Activated CD8-positive, alpha-beta T cell treated with anti-CD3 and anti-CD28 coated beads, Interleukin-2, amount 10 ng/mL, durations not matched to agents 7 days and 5 days (primary cell): ENCODE measurements around the gene COL15A1. TPM values are rescaled to one million over a fixed set of nuclear protein-coding genes. Genes with fewer than 3 reads are reported as not detected.

Experiments used
- ATAC-seq: fragments of 150-1000 bp; cut with Tn5 transposase; one replicate; pipeline ENCODE4 v1.10.0; 2021; ENCODE audit warnings: moderate library complexity
- CTCF ChIA-PET: fragments of 350-600 bp; sonication (Branson Sonifier 250); formaldehyde crosslinking; loops from one replicate; lab custom pipeline; 2021; ENCODE audit warnings: antibody characterized with exemption; lab: Charles Lee
- POLR2A ChIA-PET: fragments of 350-600 bp; sonication (Branson Sonifier 250); formaldehyde crosslinking; loops from one replicate; lab custom pipeline; 2021; ENCODE audit warnings: antibody characterized with exemption; lab: Charles Lee
- DNase-seq: peaks from one replicate; pipeline ENCODE4 v3.0.0-alpha.2; 2020
- H3K27ac Mint-ChIP-seq: one replicate; pipeline ENCODE4 v1.8.0; 2021; ENCODE audit warnings: mild to moderate bottlenecking, mixed read lengths
- H3K27me3 Mint-ChIP-seq: one replicate; pipeline ENCODE4 v1.8.0; 2021; ENCODE audit warnings: low read depth, mixed read lengths
- H3K36me3 Mint-ChIP-seq: one replicate; pipeline ENCODE4 v1.8.0; 2021; ENCODE audit warnings: low read depth, mixed read lengths
- H3K4me1 Mint-ChIP-seq: one replicate; pipeline ENCODE4 v1.8.0; 2021; ENCODE audit warnings: low read depth, mixed read lengths
- H3K4me3 Mint-ChIP-seq: one replicate; pipeline ENCODE4 v1.8.0; 2021; ENCODE audit warnings: mild to moderate bottlenecking, mixed read lengths
- H3K9me3 Mint-ChIP-seq: one replicate; pipeline ENCODE4 v1.8.0; 2022; ENCODE audit warnings: mixed read lengths; ENCODE audit not compliant: insufficient read depth
- total RNA-seq, 2 experiments: library from RNA; stranded (reverse); gene quantifications; one replicate each; pipeline ENCODE4 v1.2.3, GENCODE V29; 2021

Gene COL15A1
- total RNA-seq, 2 experiments from 2014 or later, result 0.37 to 0.76 TPM

DNA sequence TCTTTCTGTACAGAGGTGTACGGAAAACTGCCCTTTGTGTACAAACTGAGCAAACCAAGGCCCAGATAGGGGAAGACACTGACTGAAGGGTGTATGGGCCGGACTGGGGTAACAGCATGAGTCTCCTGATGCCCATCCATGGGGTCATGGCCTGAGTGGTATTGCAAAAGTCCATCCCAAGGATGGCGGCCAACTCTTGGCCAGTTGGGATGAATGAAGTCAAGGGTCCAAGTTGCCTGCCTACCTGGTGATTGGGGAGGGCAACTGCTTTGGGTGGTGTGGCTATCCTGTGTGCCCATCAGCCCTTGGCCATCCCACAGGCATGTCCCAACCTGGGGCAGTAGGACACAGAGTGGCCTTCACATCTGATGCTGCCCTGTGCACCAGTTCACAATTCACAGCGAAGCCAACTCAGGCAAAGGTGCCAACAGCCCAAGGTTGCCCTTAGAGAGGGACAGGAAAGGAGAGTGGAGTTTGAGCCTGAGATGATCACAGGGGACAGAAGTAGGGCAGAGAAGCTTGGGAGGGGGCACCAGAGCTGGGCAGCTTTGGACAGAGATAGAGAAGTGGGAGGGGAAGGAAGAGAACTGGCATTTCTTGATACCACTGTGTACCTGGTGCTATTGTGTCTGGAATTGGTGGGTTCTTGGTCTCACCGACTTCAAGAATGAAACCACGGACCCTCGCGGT, 46.6 kb downstream of the COL15A1 start:
- Mint-ChIP-seq H3K4me1 (no peaks in the 10 kb centered on the region), H3K4me3 (no peak overlapping the region), H3K27me3 (peaks cover 3% of the 10 kb centered on the region), H3K27ac (no peak overlapping the region), H3K9me3 (no peaks in the 10 kb centered on the region), H3K36me3 (no peaks in the 10 kb centered on the region)
- DNase-seq, result no peak
- CTCF ChIA-PET, result interaction anchor here (1.4 to 2.2 kb wide), 5 partner anchors 8 to 151 kb away, joined by 3 to 14 read pairs (median 8); no protein-coding TSS in a partner anchor
- ATAC-seq, result no peak
- POLR2A ChIA-PET, result no interaction called here

DNA sequence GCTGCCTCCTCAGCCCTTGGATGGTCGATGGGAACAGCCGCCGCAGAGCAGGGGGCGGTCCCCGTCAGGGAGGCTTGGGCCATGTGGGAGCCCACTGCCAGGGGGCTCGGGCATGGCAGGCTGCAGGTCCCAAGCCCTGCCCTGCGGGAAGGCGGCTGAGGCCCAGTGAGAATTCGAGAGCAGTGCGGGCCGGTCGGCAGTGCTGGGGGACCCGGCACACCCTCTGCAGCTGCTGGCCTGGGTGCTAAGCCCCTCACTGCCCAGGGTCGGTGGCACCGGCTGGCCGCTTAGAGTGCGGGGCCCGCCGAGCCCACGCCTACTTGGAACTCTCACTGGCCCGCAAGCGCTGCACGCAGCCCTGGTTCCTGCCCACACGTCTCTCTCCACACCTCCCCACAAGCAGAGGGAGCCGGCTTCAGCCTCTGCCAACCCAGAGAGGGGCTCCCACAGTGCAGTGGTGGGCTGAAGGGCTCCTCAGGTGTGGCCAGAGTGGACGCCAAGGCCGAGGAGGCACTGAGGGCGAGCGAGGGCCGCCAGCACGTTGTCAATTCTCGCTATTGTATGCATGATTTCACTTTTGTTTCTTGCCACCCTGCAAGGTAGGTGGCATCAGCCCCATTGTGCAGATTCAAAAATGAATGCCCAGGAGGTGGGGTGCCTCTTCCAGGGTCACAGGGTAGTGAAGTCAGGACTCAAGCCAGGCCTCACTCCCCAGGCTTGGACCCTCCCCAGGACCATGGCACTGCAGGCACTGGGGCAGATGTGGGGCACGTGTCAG, 48.6 kb downstream of the COL15A1 start:
- no peak for ATAC-seq
- Mint-ChIP-seq H3K4me3 (no peak overlapping the region), H3K4me1 (no peaks in the 10 kb centered on the region), H3K9me3 (no peaks in the 10 kb centered on the region), H3K27ac (no peak overlapping the region), H3K36me3 (no peaks in the 10 kb centered on the region), H3K27me3 (peaks cover 17% of the 10 kb centered on the region)
- ChIA-PET CTCF (interaction anchor here (1.2 to 11.3 kb wide), 5 partner anchors 17 to 156 kb away, joined by 3 to 246 read pairs (median 6); no protein-coding TSS in a partner anchor), POLR2A (interaction anchor here (0.6 kb wide), 1 partner anchor 282 kb away, joined by 3 read pairs; no protein-coding TSS in a partner anchor)
- no peak for DNase-seq

DNA sequence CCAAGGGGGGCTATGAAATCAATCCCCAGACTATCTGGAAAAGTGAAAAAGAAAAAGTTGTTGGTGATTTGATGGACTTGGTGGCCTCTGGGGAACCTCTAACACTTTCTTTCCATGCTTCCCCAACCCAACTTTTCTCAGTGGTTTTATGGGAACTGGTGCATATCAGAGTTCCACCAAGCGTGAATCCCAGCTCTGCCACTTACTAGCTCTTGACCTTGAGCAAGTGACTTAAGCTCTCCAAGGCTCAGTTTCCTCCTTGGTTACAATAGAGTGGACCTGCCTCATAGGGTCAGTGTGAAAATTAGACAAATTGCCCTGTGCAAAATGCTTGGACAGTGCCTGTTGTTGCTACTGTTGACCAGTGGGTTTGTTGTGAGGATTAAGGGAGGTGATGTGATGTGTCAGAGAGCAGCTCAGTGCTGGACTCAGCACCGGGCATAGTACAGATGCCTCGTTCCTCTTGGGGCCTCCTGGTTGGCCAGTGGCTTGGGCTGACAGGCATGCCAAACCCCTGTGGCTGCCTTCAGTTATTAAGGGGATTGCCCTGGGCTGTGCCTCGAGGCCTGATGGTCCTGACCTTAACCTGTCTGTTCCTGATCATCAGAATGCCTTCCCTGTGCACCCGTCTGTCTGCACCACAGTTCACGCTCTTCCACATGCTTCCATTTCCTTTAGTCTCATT, 49.3 kb downstream of the COL15A1 start:
- ChIA-PET POLR2A (no interaction called here), CTCF (interaction anchor here (0.7 to 11.3 kb wide), 4 partner anchors 10 to 161 kb away, joined by 3 to 246 read pairs (median 4); no protein-coding TSS in a partner anchor)
- H3K4me3 Mint-ChIP-seq, result no peak overlapping the region
- no peaks in the 10 kb centered on the region for H3K4me1 Mint-ChIP-seq
- ATAC-seq (no peak), DNase-seq (no peak)
- H3K36me3 Mint-ChIP-seq, result no peaks in the 10 kb centered on the region
- H3K9me3 Mint-ChIP-seq, result no peaks in the 10 kb centered on the region
- no peak overlapping the region for H3K27ac Mint-ChIP-seq
- H3K27me3 Mint-ChIP-seq, result peaks cover 18% of the 10 kb centered on the region

DNA sequence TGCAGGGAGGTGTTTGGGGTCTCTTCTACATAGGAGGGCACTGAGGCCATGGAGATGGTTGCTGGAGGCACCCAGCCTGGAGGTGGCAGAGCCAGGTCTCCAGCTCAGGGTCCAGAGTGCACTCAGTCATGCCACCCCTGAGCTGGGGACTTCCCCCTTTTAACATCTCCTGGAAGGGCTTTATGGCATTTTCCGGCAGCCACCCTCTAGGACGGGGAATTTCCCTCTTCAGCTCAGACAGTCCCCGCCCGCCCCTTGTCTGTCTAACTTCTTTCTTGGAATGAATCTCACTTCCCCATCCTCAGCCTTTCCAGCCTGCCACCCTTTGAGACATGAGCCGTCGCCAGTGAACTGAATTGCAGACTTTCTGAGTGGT, 49.9 kb downstream of the COL15A1 start:
- Mint-ChIP-seq H3K27me3 (peaks cover 24% of the 10 kb centered on the region), H3K27ac (no peak overlapping the region), H3K36me3 (no peaks in the 10 kb centered on the region), H3K4me1 (no peaks in the 10 kb centered on the region), H3K9me3 (no peaks in the 10 kb centered on the region), H3K4me3 (no peak overlapping the region)
- POLR2A ChIA-PET, result no interaction called here
- CTCF ChIA-PET, result interaction anchor here (0.7 to 11.3 kb wide), 6 partner anchors 9 to 161 kb away, joined by 3 to 246 read pairs (median 6); no protein-coding TSS in a partner anchor
- ATAC-seq, result no peak
- no peak for DNase-seq

DNA sequence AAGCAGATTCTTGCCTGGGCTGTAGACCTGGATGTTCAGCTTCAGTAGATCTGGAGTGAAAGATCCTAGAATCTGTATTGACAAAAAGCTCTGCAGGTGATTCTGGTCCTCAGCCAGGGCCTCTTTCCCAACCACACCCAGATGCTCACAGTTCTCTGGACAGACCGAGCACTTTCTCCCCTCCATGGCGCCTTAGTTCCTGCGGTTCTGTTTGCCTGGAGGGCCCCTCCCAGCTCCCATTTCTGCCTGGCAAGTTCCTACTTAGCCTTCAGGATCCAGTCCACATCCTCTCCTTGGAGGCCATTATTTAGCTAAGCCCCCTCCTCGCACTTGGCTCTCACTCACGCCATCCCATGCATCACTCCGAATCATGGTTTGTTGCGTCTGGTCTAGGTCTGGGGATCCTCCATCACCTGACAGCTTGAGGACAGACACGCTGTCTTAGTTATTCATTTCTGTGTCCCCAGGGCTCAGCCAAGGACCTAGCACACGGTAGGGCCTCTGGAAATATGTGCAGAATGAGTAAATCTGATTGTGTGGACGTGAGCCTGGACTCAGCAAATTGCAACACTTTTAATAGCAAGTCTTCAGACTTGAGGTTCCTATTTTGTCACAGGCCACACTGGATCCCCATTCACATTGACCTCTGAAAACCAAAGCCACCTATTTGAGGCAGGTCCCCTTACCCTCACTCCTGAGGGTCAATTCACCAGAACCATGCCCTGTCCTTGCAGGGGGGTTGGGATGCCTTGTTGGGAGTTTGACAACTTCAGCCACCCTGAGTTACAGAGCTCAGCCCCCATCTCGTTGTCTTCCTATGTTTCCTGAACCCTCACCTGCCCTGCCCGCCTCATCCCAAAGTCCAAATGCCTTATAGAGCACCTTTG, 50.7 kb downstream of the COL15A1 start:
- H3K27ac Mint-ChIP-seq, result no peak overlapping the region
- DNase-seq (no peak), ATAC-seq (no peak)
- ChIA-PET CTCF (interaction anchor here (0.7 to 11.3 kb wide), 8 partner anchors 8 to 160 kb away, joined by 3 to 246 read pairs (median 6); no protein-coding TSS in a partner anchor), POLR2A (interaction anchor here (0.6 kb wide), 1 partner anchor 151 kb away, joined by 3 read pairs; no protein-coding TSS in a partner anchor)
- no peaks in the 10 kb centered on the region for H3K36me3 Mint-ChIP-seq
- peaks cover 3% of the 10 kb centered on the region for H3K4me1 Mint-ChIP-seq
- peaks cover 25% of the 10 kb centered on the region for H3K27me3 Mint-ChIP-seq
- no peak overlapping the region for H3K4me3 Mint-ChIP-seq
- no peaks in the 10 kb centered on the region for H3K9me3 Mint-ChIP-seq

DNA sequence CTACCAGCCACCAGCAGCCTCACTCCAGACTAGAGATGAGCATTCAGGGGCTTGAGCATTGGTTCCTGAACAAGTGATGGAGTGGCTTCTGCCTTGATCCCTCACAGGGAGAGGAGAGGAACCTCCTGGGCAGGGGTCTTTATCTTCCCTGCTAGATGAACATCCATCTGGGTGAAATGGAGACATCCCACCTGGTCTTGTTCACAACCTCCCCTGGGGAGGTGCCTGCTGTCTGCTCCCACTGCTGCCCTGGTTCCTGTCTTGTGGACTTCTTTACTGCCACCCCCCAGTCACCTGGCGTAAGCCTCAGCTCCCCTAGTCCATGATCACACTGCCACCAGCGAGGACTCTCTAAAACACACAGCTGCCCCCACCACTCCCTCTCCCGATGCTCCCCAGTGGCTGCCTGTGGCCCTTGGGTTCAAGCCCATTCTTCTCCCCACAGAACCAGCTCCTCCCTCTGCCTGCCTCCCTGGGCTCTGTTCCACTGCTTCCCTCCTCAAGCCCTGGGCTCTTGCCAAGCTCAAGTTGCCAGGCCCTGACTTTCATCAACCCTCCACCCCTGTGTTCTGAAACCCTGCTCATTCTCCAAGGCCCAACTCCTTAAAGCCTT, 51.5 kb downstream of the COL15A1 start:
- DNase-seq, result no peak
- no peak overlapping the region for H3K4me3 Mint-ChIP-seq
- ChIA-PET POLR2A (interaction anchor here (0.6 kb wide), 1 partner anchor 150 kb away, joined by 3 read pairs; no protein-coding TSS in a partner anchor), CTCF (interaction anchor here (0.8 to 11.3 kb wide), 6 partner anchors 9 to 155 kb away, joined by 3 to 246 read pairs (median 7); no protein-coding TSS in a partner anchor)
- H3K36me3 Mint-ChIP-seq, result no peaks in the 10 kb centered on the region
- no peak overlapping the region for H3K27ac Mint-ChIP-seq
- peaks cover 25% of the 10 kb centered on the region for H3K27me3 Mint-ChIP-seq
- no peak for ATAC-seq
- H3K9me3 Mint-ChIP-seq, result no peaks in the 10 kb centered on the region
- peaks cover 4% of the 10 kb centered on the region for H3K4me1 Mint-ChIP-seq

DNA sequence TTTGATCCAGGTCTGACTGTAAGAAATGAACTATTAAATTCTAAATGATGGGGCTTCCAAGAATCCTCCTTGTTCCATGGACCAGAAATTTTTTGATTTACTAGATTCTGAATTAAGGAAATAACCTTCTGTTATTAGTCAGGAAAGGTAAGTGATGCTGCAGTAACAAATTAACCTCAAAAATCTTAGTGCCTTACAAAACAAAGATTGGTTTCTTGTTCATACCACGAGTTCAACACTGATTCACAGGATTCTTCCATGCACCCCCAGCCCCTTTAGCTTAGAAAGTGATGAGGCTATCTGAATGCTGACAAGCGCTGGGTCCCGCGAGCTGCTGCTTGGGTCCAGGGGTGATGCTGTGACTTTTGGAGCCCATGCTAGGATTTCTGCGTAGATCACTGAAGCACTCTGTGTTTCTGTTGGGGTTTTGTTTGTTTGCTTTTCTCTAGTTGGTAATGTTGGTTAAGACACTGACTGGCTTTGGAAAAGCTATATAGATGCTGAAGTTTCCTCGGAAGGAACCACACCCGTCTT, 52.3 kb downstream of the COL15A1 start:
- ChIA-PET CTCF (interaction anchor here (0.8 to 11.3 kb wide), 7 partner anchors 10 to 190 kb away, joined by 3 to 246 read pairs (median 22); partner anchors contain the start of gene TGFBR1), POLR2A (no interaction called here)
- Mint-ChIP-seq H3K9me3 (no peaks in the 10 kb centered on the region), H3K27ac (no peak overlapping the region), H3K36me3 (no peaks in the 10 kb centered on the region), H3K4me1 (peaks cover 12% of the 10 kb centered on the region), H3K4me3 (no peak overlapping the region), H3K27me3 (peaks cover 25% of the 10 kb centered on the region)
- DNase-seq (no peak), ATAC-seq (no peak)

DNA sequence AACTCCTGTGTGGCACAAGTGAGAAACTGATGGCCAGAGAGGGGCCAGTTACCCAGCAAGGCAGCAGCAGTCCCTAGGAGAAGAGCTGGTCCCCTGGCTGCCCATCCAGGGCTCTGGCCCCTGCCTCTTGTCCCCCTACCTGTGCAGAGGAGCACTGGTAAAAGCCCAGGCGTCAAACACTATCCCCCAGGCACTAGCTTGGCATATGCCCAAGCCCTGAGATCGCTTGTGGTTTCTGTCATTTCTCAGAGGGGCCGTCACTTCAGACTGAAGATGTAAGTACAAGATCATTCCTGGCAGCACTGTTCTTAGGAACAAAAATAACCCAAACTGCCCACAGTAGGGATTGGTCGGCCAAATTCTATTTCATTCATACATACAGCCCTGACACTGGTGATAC, 53.9 kb downstream of the COL15A1 start:
- no peaks in the 10 kb centered on the region for H3K36me3 Mint-ChIP-seq
- no peak for DNase-seq
- H3K4me3 Mint-ChIP-seq, result no peak overlapping the region
- ChIA-PET POLR2A (no interaction called here), CTCF (interaction anchor here (0.6 to 11.3 kb wide), 21 partner anchors 8 to 191 kb away, joined by 3 to 246 read pairs (median 5); partner anchors contain the start of gene TGFBR1)
- H3K9me3 Mint-ChIP-seq, result no peaks in the 10 kb centered on the region
- no peak for ATAC-seq
- peaks cover 25% of the 10 kb centered on the region for H3K27me3 Mint-ChIP-seq
- peaks cover 27% of the 10 kb centered on the region for H3K4me1 Mint-ChIP-seq
- H3K27ac Mint-ChIP-seq, result no peak overlapping the region

DNA sequence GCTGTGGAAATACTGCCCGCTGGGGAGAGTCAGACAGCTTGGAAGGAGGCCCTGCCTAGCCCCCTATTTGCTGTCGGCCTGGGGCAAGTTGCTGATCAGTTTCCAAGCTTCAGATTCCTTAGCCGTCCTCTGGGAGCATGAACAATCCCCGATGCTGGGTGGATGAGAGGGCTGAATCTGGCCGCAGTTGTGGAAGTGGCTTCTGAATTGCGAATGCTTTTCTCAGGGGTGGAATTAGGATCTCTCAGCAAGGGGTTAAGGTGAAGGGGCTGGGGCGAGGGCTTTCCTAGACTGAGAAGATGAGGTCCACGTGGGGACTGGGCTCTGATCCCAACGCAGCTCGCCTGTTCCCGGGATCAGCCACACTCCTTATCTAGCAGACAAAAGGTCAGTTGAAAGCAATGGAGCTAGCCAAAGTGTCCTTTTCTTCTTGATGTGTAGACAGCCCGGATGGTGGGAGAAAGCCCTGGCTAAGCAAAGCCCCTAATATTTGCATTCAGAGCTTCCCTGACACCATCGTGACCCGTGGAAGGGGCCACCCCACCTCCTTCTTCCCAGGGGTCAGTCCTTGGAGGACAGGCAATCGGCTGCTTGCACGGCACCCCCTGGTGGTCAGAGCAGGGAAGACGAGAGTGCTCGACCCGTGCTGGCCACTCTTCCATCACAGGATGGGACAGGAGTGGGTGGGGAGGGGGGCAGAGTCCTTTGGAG, 54.9 kb downstream of the COL15A1 start:
- Mint-ChIP-seq H3K9me3 (no peaks in the 10 kb centered on the region), H3K4me1 (peaks cover 35% of the 10 kb centered on the region), H3K4me3 (no peak overlapping the region), H3K27ac (no peak overlapping the region), H3K27me3 (peaks cover 25% of the 10 kb centered on the region), H3K36me3 (no peaks in the 10 kb centered on the region)
- CTCF ChIA-PET, result interaction anchor here (0.6 to 11.3 kb wide), 28 partner anchors 8 to 233 kb away, joined by 3 to 246 read pairs (median 5); partner anchors contain the start of gene TGFBR1
- DNase-seq (peak; percentile 68), ATAC-seq (peak; percentile 73)
- POLR2A ChIA-PET, result no interaction called here
